HCT116 (cell line): ENCODE data around the gene SMC1B.

Experiments
- CTCF ChIP-seq, 3 experiments: fragments of 200-600 bp in 1 of 3; sonication (generic) in 1 of 3; IDR thresholded peaks in 2 of 3; conservative IDR thresholded peaks in 1 of 3; 2 replicates each; pipeline ENCODE4 v1.5.1; 2012 to 2017; ENCODE audit warnings: low read depth in 2 of 3, low read length in 2 of 3, antibody characterized with exemption in 1 of 3, borderline replicate concordance in 1 of 3, control low read depth in 1 of 3, mild to moderate bottlenecking in 1 of 3, mixed read lengths in 1 of 3, mixed run types in 1 of 3, moderate library complexity in 1 of 3; ENCODE audit not compliant: insufficient read depth in 1 of 3
- EZH2 ChIP-seq: fragments of 200-600 bp; sonication (generic); IDR thresholded peaks from 2 replicates; pipeline ENCODE4 v1.6.1; 2017; ENCODE audit warnings: antibody characterized with exemption, mixed run types
- EZH2phosphoT487 ChIP-seq: fragments of 200-600 bp; IDR thresholded peaks from 2 replicates; pipeline ENCODE4 v1.6.1; 2018; ENCODE audit warnings: antibody characterized with exemption, borderline replicate concordance
- POLR2A ChIP-seq: IDR thresholded peaks from 2 replicates; pipeline ENCODE4 v1.7.0; 2011; ENCODE audit warnings: borderline replicate concordance; ENCODE audit not compliant: insufficient read depth, insufficient read length; ENCODE audit errors: extremely low read depth
- POLR2AphosphoS5 ChIP-seq: IDR thresholded peaks from 2 replicates; pipeline ENCODE4 v1.6.1; 2011; ENCODE audit warnings: mild to moderate bottlenecking, low read depth, low read length, moderate library complexity
- TCF7L2 ChIP-seq: IDR thresholded peaks from 2 replicates; pipeline ENCODE4 v1.7.0; 2011; ENCODE audit warnings: borderline replicate concordance, inconsistent platforms; ENCODE audit not compliant: insufficient read depth, insufficient read length; ENCODE audit errors: extremely low read depth
- ZBTB33 ChIP-seq: IDR thresholded peaks from 2 replicates; pipeline ENCODE4 v1.6.1; 2011; ENCODE audit warnings: mild to moderate bottlenecking, low read length, moderate library complexity; ENCODE audit not compliant: insufficient replicate concordance; ENCODE audit errors: extremely low read depth
- ZFX ChIP-seq: fragments of 450-650 bp; IDR thresholded peaks from 2 replicates; pipeline ENCODE4 v1.6.1; 2017

GRCh38 chr22:45418056-45418769 is 4.8 kb upstream of the SMC1B start:
- TF ChIP-seq EZH2 (no peak), CTCF (IDR thresholded peaks at IDR 0.05 in 2 of 3, conservative IDR thresholded peaks at IDR 0.05 in 1 of 3; ENCODE audit: borderline replicate concordance in 1 of 3, insufficient read depth in 1 of 3, low read depth in 2 of 3, low read length in 2 of 3) (no peak), ZBTB33 (no peak), ZFX (no peak), POLR2A (no peak), POLR2AphosphoS5 (no peak), EZH2phosphoT487 (no peak), TCF7L2 (no peak)
